Stimulated activated CD4-positive, alpha-beta T cell treated with anti-CD3 and anti-CD28 coated beads, Interleukin-4, amount 100 ng/mL, for 1 hour (primary cell): ENCODE measurements around the gene MTRR.
"Not testable (repeated sequence)": the region's sequence is repeated elsewhere in the genome, so short reads cannot be mapped to it uniquely, and the experiment has no call there.

ENCODE experiments used
- DNase-seq: peaks from one replicate; pipeline ENCODE4 v3.0.0-alpha.2; 2020

MTRR gene

DNA sequence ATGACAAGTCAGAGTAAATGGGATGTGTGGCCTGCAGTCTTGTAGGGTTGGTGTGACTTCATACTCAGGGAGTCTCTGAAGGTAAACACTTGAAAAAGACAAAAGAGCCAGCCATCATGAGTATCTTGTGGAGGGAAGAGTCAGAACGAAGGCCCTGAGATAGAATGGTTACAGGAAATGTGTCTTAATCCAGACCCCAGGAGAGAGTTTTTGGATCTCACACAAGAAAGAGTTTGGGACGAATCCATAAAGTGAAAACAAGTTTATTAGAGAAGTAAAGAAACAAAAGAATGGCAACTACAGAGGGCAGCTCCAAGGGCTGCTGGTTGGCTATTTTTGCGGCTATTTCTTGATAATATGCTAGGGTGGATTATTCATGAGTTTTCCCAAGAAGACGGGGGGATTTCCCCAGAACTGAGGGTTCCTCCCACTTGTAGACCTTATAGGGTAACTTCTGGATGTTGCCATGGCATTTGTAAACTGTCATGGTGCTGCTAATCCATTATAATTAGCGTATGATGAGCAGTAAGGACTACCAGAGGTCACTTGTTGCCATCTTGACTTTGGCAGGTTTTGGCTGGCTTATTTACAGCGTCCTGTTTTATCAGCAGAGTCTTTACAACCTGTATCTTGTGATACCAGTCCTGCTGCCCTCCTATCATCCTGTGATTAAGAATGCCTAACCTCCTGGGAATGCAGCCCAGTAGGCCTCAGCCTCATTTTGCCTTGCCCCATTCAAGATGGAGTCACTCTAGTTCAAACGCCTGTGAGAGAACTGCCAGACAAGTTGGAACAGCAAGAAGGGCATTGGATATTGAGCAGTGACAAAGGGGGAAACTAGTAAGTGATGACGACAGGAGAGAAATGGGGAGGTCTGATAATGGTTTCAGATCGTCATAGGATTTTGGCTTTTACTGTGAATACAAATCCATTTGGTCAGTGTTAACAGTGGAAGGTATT is 34.0 kb downstream of the MTRR start:
- no peak for DNase-seq

GRCh38 chr5:7904170-7904569 is 35.2 kb downstream of the MTRR start:
- no peak for DNase-seq

- no peak for DNase-seq
Measured at GRCh38 chr5:7907612-7908011, 38.7 kb downstream of the MTRR start.

GRCh38 chr5:7908317-7908716 is 39.4 kb downstream of the MTRR start:
- DNase-seq: no peak

GRCh38 chr5:7910738-7911428 is 41.9 kb downstream of the MTRR start:
- DNase-seq: no peak

- DNase-seq: not testable (repeated sequence)
Measured at GRCh38 chr5:7911429-7911771, 42.5 kb downstream of the MTRR start.

DNA sequence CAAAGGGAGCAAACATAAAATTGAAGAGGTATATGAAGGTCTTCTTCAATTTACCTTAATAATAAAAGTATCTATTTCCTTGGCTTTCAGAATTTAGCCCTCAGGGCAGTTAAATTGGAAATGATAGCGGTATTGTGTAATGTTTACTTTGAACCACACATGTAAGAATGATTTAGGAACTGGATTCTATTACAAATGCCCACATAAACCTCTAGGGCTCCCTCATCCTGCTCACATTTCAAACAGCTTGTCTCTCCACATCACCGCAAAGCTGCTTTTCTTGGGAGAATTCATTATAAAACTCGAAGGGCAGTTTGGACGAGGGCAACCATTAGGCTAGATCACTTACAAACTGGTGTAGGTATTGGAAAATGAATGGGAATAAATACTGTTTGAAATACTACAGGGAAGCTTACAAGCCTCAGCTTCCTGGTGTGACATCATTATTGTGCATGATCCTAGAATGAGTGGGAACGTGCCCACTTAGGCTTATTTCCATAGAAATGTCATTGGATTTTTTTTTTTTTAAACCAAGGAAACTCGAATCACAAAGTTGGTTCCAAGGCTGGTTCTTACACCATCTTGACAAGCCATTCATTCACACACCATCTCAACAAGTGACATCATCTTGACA is 47.3 kb downstream of the MTRR start:
- DNase-seq: no peak

DNA sequence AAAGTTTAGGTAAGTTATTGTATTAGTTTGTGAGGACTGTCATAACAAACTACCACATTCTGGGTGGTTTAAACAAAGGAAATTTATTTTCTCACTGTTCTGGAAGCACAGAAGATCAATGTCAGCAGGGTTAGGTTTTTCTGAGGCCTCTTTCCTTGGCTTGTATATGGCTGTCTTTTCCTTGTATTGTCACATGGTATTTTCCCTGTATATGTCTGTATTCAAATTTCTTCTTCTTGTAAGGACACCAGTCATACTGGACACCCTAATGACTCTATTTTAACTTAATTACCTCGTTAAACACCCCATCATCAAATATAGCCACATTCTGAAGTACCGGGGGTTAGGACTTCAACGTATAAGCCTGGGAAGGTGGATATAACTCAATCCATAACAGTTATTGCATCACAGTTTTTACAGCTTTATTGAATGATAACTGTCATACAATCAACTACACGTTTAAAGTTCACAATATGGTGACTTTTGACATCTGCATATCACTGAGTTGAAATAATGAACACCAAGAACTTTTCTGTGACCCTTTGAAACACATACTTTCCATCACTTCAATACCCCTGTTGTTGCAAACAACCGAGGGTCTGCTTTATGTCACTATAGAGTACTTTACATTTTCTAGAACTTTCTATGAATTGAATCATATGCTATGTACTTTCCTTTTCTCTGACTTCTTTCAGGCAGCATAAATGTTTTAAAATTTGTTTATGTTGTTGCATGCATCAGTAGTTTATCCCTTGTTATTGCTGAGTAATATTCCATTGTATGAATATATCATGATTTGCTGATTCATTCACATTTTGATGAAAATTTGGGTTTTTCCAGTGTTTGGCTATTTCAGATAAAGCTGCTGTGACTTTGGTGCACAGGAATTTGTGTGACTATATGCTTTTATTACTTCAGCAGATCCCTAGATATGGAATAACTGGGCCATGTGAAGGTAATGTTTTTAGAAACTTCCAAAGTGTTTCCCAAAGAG is 48.5 kb downstream of the MTRR start:
- no peak for DNase-seq

- no peak for DNase-seq
Measured at GRCh38 chr5:7925961-7926695, 57.2 kb downstream of the MTRR start.

DNA sequence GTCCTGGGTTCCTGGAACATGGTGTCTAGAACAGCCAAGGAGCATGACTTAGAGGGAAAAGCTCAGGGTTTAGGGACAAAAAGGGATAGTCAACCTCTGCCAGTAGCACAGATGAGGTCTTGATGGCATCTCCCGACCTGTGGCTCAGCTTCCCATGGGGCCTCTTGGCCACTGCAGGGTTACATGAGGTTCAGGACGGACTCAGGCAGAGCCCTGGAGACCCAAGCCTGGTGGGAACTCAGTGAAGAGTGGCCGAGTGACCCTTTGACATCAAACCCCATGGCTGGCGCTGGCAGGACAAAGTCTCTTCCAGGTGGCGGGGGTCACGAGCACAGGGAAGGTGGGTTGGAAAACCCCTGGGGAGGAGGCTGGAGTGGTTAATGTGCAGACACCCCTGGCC is 57.8 kb downstream of the MTRR start:
- DNase-seq: no peak

DNA sequence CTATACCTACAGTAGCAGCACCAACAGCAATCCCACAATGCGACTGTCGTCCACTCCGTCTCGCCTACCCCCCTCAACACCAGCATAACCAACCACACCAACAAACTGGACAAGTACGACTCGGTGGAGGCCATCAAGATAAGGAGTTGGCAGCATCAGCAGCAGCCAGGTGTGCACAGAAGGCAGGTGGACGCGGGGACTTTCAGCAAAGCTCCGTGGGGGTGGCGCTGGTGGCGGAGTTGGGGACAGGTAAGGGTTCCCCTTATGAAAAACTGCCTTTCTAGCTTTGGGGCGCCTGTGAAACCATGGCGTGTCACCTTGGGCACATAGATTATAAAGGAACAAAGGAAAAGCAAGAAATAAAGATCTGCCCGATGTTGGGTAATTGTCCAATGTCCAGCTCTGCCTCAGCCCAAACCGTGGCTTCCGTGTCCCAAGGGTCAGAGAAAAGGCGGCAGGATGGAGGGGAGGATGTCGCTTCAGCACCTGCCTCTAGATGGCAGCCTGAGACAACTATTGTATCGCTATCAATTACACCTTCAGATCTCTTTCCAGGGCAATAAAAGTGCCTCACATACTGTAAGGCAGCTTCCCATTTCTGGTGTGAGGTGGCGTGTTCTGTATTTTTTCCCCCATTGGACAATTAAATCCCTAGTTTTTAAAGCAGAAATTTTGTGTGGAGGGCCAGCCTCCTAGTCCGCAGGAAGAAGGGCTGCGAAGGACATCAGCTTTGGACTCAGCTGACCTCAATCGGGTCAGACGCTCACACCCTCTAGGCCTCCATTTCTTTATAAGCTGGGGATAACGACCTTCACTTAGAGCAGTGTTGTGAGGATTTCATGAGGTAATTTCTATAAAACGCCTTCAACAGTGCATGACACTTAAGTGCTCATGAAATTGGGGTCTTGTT is 58.8 kb downstream of the MTRR start:
- DNase-seq: peak; percentile 21

GRCh38 chr5:7930011-7930410 is 61.1 kb downstream of the MTRR start:
- no peak for DNase-seq

GRCh38 chr5:7941692-7942091 is 72.7 kb downstream of the MTRR start:
- no peak for DNase-seq

- no peak for DNase-seq
Measured at GRCh38 chr5:7947301-7947700, 78.4 kb downstream of the MTRR start.
